Esophagus squamous epithelium (tissue), 4 donors: Measurements from ENCODE around the gene DLGAP4.

Experiments
- CTCF ChIP-seq, 6 experiments: fragments of 450-650 bp in 4 of 6; fragments of 200-600 bp in 2 of 6; sonication (generic) in 2 of 6; IDR thresholded peaks; one replicate each; pipeline ENCODE4 v1.5.1; 2016 to 2019; ENCODE audit warnings: antibody characterized with exemption in 6 of 6, mild to moderate bottlenecking in 4 of 6, moderate library complexity in 4 of 6
- POLR2A ChIP-seq, 4 donors: fragments of 450-650 bp; IDR thresholded peaks; one replicate each; pipeline ENCODE4 v1.6.1; 2017; ENCODE audit warnings: antibody characterized with exemption in 4 of 4, mild to moderate bottlenecking in 4 of 4, moderate library complexity in 3 of 4

GRCh38 chr20:36298061-36298460 lies 8.1 kb upstream of the DLGAP4 start:
- TF ChIP-seq CTCF (IDR thresholded peaks at IDR 0.05) (no peak), POLR2A (IDR thresholded peaks at IDR 0.05) (no peak)
